Parietal lobe (tissue), 2 donors: ENCODE data around the gene YPEL1. TPM values are rescaled to one million over a fixed set of nuclear protein-coding genes. Genes with fewer than 3 reads are reported as not detected.

Experiments
- small RNA-seq: library from RNA; depleted of rRNA; stranded (forward); fragments of <200 nt; gene quantifications from one replicate; pipeline ENCODE3, GENCODE V24; 2014; ENCODE audit warnings: low replicate concordance
- total RNA-seq: library from RNA; depleted of rRNA; stranded (reverse); fragments of >200 nt; gene quantifications from one replicate; pipeline ENCODE4 v1.2.3, GENCODE V29; 2014

Gene YPEL1, protein sequence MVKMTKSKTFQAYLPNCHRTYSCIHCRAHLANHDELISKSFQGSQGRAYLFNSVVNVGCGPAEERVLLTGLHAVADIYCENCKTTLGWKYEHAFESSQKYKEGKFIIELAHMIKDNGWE
- total RNA-seq, result 89.5 TPM

DNA sequence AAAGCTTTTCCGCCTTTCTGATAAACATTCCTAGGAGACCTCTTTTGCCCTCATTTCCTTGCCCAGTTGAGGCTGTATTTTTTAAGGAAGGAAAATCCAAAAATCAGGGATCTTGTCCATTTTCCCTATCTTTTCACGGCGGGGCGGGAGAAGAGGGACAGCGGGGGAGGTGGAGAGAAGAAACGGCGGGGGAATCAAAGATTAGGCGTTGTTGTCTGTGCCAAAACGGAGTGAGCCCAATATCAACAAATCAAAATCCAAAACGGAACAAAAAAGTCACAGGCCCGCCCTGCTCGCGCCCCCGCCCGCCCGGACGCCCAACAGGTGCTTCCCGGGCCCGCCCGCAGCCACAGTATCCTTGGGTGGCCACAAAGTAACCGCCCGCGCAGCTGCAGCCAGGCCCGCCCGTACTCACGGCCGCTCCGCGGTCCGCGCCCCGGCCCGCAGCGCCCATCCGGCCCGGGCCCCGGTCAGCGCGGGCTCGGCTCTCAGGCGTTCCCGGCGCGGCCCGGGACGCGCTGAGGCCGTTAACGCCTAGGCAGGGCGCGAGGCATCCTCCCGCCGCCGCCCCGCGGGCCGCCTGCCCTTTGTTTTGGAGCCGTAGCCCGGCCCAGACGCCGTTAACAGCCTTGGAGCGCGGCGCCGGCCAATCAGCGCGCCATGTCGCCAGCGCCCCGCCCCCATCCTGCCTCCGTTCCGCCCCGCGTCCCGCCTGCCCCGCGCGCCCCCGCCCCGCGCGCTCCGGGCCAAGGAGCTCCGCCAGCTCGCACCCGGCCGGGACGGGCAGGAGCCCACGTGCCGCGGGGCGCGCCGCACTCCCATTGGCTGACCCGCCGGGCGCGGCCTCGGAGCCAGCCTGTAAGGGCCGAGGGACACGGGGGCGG, at the start of gene YPEL1:
Gene YPEL1, minus strand, starts transcription at position 595 of the 884 bp plus-strand sequence. CDS start 25,050 bp downstream, outside the sequence.

Small RNA genes lying within 50 kb of the gene (small RNA-seq; reads per million reads assigned to genes)
- gene MIR301B, result 6.5 reads per million, percentile 88 among the genes with 10 or more reads in this experiment
- not detected for gene RN7SL280P

Other genes with a start within 250 kb of the YPEL1 start
- 1.3 TPM for gene RIMBP3C, start 184.3 kb downstream of the YPEL1 start, total RNA-seq
- 30.0 TPM for gene UBE2L3, start 168.1 kb downstream of the YPEL1 start, total RNA-seq
- gene YDJC, start 105.8 kb downstream of the YPEL1 start, total RNA-seq, result 9.4 TPM
- 0.31 TPM for gene CCDC116, start 103.0 kb downstream of the YPEL1 start, total RNA-seq
- gene SDF2L1, start 93.5 kb downstream of the YPEL1 start, total RNA-seq, result 4.1 TPM
- gene PPIL2, start 69.8 kb downstream of the YPEL1 start, total RNA-seq, result 61.7 TPM
- 77.9 TPM for gene MAPK1, start 131.9 kb upstream of the YPEL1 start, total RNA-seq
- 30.7 TPM for gene PPM1F, start 217.1 kb upstream of the YPEL1 start, total RNA-seq
- gene TOP3B, start 247.0 kb upstream of the YPEL1 start, total RNA-seq, result 49.1 TPM